HG02885 (cell line): Measurements from ENCODE around the gene TMED10.
A peak's percentile ranks its signal among the peaks of the same experiment; 100 is the strongest.

Source experiments
- ATAC-seq: cut with Tn5 transposase; IDR thresholded peaks from one replicate; pipeline ENCODE4 v1.9.1; 2021; ENCODE audit warnings: mild to moderate bottlenecking; ENCODE audit not compliant: unreplicated experiment, poor library complexity

TMED10 gene

DNA sequence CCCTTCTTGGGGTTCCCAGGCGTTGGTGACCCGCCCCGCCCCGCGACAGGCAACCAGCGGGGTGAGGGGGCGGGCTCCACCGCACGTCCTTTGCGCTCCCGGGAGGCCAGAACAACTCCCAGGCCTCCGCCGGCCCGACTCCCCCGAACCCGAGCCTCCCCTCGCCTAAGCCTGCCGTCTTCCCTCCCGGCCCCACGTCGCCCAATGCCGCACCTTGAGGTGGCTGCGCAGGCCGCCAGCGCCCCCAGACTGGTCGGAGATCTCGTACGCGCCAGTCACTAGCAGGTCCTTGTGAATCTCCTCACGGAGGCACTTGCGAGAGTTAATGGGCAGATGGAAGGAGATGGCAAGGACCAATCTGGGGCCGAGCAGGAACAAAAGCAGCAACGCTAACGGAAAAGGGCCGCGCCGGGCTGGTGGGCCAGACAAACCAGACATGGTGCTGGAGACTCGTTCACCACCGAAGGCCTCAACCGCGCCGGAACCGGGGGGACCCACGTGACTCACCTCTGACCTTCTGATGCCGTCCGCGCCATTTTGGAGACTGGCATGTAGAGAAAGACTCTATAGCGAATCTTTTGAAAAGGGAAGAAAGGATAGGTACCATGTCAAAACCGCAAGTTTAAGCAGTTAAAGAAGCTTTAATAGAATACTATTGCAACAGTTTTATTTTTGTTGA, at the start of gene TMED10:
TSS of gene TMED10 (minus strand) at position 471 of the 679 bp plus-strand sequence. CDS start at position 438, 33 bp downstream.
- ATAC-seq, result peak; percentile 77

DNA sequence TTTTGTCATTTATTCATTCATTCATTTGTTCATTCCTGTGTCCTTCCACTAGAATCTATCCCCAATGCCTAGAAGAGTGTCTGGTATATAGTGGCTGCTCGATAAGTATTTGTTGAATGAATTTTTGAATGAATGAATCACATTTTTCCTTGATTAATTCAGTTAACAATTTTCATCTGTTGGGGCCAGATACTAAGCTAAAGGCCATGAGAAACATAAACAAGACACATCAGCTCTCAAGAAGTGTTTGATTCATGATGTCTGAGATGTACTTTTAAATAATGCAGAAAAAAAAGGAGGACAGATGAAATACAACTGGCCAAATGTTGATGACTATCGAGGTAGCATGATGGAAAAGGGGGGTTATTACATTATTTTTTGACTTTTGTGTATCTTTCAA, 48.1 kb upstream of the TMED10 start:
- ATAC-seq, result no peak

DNA sequence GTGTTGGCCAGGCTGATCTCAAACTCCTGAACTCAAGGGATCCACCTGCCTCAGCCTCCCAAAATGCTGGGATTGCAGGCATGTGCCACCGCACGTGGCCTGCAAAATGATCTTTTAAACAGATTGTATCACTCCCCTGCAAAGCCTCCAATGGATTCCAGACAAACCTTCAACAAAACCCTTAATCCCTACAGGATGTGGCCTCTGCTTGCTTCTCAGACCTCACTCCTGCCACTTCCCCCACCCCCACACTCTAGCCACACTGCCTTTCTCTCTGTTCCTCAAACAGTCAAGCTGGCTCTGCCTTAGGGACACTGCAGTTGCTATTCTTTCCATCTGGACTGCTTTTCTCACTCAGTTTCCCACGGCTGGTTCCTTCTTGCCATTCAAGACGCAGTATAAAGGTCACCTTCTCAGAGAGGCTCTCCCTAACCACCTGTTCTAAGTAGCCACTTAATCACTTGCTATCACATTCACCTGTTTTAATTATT, 47.3 kb upstream of the TMED10 start:
- ATAC-seq, result peak; percentile 60

DNA sequence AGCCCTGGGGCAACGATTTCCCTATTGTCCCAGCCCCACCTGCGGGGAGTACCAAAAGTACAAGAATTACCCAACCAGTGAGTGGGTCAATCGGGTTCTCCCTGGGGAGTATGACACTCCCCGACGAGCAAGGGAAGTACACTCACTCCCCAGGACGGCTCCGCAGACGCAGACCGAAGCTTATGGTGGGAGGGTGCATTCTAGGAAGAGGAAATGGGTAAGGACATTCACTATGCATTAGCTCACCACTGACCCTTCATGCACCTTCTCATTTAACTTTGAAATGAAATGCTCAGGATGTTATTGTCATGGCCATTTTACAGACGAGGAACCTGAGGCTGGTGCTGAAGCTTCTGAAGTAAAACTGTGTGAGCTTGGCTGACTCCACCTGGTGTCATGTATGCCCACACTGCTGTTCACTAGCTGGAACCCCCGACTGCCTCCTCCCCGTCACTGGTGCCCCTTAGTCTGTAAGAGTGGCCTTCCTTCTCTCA, 45.8 kb upstream of the TMED10 start:
- ATAC-seq, result no peak

DNA sequence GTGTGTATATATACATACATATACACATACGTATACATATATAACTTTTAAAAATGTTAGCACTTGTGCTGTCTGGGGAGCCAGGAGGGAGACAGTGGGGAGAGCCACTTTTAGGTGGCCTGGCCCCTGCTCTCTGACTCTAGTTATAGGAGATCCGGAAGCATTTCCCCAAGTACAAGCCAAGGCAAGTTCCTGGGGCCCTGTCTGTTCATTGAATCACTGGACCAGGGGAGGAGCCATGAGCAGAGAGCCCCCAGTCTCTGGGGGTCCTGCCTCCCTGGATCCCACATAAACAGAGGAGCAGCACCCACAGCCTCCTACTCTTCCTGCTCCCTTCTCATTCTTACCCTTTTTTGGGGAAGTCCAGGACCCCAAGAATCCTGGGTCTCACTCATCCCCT, 45.4 kb upstream of the TMED10 start:
- ATAC-seq, result no peak

DNA sequence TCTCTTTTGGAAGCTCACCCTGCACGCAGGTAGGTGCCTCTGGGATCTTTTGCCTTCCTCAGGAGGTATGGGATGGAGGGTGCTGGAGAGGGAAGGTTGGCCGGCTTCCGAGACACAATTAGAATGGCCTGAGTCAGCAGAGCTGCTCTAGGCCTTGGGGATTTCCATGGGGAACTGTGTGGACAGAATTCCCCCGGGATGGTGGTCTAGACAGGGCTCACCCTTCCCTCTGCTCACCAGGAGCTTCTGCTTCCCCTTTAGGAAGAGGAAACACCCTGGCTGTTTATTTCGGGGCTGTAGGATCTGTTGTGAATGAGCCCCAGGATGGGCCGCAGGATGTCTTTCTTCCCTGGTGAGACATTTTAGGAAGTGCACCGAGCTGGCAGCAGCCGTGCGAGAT, 43.7 kb upstream of the TMED10 start:
- no peak for ATAC-seq

DNA sequence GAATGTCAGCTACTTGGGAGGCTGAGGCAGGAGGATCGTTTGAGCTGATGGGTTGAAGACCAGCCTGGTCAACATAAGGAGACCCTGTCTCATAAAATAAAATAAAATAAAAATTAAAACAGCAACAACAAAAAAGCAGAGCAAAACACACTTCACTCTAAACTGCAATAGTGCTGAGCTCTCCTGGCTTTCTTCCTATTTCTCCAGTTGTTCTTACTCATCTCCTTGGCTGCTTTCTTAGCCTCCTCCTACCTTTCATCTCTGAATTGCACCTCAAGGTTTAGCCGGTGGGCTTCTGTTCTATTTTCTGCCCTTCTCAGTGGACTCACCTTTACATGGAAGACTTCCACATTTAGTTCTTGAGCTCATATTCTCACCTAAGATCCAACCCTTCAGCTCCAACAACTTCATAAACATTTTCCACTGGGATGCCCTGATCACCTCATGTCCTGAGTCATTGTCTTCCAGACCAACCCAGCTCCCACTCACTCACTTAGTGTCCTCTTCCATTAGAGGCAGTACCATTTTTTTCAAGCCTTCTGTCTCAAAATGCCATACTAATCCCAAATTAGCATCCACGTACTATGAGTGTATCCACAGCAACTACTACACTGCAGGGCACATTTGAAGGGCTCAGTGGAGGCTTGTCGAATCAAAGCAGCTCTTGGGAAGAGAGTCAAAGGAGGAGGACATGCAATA, 41.2 kb upstream of the TMED10 start:
- ATAC-seq, result no peak

DNA sequence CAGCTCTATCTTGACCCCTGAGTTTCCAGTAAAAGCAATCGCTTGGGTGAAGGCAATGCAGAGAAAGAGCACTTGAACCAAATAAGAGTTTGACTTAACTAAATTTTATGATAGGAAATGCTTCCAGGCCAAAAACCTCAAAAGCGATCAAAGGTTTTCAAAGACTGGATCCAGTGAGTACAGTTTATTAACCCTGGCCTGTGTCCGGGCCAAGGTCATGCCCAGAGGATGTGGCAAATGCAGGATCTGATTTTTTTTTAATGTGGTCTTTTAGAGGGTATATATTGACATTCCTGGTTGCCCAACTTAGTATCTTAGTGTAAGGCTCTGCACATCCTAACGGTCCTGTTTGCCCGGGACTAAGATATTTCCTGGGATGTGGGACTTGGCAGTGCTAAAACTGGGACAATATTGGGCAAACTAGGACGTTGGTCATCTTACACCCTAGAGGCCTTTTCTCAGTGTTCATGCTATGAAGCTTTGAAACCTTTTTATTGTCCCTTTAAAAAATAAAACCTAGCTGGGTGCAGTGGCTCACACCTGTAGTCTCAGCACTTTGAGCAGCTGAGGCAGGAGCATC, 40.1 kb upstream of the TMED10 start:
- ATAC-seq, result no peak

DNA sequence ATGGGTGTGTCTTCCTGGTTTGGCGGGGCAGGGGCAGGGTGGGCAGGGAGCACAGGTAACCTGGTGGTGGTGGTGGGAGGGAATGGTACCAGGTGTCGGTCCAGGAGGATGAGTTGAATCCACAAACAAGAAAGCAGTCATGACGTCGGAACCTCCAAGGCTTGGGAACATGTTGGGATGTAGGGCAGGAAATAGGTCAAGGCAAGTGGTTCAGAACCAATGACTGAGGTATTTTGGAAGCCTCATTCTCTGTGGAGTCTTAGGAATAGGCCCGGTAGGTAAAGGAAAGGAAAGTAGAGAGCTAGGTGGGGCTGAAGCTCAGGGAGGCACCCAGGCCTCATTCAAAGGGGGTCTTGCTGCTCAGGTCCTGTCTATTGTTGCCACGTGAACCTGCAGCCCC, 39.1 kb upstream of the TMED10 start:
- ATAC-seq, result no peak

DNA sequence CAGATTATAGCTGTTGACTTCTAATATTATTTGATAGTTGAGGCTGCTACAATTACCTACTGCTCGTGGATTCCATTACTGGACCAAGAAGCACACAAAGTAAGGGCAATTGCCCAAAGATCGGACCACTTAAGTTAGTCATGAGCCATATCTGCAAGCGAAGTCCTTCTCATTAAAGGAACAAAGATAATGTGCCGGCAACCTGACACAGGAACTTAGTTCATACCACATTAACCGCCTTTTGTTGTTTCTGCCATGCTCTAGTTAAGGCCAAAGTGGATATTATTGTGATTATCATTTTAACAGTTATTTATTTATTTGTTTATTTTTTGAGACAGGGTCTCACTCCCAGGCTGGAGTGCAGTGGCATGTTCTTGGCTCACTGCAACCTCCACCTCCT, 38.1 kb upstream of the TMED10 start:
- ATAC-seq, result no peak

DNA sequence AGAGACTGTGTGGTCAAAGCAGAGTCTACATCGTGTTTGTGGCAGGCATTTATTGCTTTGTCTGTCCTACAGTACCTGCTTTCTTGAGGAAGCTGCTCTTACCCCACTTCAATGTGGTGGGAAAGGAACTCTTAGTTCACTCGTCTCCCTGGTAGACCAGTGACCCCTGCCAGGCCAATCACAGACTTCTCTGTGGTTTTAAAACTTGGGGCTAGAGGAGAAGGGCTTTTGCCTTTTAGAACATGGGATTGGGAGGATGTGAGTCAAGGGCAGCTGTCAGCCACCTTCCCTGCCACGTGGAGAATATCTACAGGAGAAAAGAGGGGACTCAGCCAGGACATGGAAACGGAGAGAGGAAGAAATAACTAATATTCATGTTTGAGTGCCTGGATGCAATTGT, 36.8 kb upstream of the TMED10 start:
- no peak for ATAC-seq

DNA sequence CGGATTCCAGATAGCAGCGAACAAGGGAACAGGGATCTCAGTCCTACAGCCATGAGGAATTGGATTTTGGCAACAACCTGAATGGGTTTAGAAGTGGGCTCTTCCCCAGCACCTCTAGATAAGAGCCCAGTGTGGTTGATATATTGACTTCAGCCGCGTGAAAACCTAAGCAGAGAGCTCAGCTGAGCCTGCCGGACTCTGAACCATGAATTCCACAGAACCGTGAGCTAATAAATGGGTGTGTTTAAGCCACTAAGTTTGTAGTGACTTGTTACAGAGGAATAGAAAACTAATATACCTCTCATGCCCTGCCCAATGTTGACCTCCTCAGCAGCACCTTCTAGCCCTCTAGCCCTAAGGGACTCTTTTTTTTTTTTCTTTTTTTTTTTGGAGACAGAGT, 32.4 kb upstream of the TMED10 start:
- no peak for ATAC-seq

DNA sequence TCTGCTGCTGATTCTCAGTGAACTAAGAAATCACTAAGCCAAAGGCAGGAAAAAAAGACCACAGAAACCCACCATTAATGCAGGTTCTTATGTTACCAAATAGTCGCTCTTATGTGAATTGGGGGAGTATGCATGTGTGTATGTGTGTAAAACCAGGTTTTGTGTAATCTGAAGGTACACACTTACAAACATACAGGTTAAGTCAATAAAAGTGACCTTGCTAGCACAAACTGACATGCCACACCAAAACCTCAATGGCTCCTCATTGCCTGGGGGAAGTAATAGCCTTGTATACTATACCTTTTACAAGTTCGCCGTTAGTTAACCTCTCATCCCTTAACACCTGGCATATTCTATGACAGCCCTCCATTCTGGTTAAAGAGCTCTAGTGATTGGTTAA, 29.8 kb upstream of the TMED10 start:
- ATAC-seq, result no peak

DNA sequence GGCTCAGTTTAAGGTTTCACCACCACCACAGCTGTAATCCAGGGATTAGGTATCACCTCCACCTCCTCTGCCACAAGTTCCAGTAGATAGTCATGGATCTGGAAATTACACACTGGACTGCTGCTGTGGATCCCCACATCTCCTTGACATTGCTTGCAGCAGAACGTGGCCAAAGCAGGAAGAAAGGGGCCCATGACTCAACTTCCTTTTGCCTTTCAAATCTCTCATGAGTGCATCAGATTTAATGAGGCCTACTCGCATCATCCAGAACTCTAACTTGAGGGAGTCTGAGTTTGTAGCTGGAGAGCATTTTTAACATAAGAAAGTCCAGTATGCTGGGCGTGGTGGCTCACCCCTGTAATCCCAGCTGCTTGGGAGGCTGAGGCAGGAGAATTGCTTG, 29.2 kb upstream of the TMED10 start:
- ATAC-seq, result no peak

DNA sequence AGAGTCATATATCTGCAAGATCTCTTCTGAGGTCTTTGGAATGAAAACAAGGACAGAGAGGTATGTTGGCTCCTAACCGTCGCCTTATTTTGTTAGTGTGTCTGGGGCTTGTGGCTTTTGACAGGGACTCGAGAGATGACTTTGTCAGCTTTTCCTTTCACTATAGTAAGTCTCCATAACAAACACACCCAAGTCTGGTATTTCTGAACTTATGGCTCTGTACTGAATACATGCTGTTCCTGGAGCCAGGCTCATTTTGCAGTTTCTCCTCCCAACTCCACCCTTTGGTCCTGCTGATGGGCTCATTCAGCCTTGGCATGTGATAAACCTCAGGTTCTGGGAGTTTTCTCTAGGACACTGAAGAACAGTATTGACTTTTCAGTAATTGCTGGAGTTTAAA, 27.7 kb upstream of the TMED10 start:
- ATAC-seq, result no peak

DNA sequence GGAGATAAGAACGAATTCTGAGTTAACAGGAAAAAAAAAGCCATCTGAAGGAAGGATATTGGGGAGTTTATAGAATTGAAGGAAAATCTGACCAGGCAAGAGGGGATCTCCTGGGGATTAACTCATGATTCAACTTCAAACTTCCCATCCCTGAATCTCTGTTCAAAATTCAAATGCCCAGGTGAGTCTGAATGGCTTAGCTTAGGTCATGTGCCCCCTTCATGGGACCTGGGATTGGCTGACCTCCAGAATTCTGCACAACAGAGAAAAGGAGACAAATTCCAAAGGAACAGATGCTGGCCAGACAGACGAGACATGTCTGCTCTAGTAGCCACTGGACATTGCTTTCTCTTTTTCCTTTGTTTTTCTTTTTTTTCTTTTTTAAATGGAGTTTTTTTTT, 26.2 kb upstream of the TMED10 start:
- ATAC-seq, result no peak

DNA sequence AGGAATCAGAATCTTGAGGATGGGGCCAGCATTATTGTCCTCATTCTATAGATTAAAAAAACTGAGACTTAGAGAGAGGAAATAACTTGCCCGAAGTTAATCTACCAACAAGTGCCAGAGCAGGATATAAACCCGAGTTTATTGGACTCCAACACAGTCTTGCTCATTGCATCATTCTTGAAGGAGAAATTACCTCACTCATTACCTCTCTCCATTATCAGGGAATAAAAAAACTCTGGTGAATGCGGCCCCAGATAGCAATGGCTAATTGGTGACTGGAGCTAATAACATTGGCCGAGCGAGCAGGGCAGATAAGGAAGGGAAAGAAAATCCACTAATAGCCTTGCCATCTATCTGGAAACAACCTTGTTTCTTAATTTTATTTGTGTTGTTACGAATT, 24.7 kb upstream of the TMED10 start:
- no peak for ATAC-seq

DNA sequence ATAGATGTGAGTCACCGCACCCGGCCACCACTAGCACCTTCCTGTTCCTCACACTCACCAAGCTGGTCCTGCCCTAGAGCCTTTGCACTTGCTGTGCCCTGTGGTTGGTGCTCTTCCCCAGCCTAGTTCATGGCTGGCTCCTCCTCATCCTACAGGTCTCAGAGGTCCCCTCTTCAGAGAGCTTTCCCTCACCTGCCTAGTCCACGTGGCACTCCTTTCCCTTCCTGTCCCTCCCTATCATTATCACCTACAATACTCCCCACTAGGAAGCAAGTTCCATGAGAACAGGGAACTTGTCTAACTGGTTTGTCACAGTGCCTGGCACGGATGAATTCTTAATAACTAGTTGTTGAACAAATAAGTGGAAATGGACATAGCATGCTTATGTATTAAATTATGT, 24.0 kb upstream of the TMED10 start:
- ATAC-seq, result no peak

DNA sequence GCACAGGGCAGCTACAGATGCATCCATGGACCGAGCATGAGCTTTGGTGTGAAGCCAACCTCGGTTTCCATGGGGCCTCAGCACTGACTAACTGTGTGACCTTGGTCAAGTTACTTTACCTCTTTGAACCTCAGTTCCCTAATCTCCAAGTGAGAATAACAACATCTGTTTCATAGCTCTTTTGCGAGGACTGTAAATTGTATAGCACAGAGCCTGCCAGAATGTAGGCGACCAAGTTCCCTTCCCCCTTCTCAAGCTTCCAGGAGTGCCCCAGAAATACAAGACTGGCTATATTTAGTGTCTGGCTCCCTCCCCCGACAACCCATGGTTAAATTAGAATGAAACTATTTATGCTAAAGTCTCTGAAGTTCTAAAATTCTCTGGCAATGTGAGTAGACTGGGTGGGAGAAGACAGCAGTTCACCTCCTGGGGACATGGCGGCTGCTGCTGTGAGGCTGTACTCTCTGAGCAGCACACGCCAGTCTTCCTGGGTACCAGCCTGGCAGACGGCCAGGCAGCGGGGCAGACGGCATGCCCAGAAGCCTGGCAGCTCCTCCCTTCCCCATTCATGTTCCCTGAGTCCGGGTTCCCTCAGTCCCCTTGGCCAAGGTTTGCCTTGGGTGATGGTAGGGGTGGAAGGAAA, 22.0 kb upstream of the TMED10 start:
- no peak for ATAC-seq

DNA sequence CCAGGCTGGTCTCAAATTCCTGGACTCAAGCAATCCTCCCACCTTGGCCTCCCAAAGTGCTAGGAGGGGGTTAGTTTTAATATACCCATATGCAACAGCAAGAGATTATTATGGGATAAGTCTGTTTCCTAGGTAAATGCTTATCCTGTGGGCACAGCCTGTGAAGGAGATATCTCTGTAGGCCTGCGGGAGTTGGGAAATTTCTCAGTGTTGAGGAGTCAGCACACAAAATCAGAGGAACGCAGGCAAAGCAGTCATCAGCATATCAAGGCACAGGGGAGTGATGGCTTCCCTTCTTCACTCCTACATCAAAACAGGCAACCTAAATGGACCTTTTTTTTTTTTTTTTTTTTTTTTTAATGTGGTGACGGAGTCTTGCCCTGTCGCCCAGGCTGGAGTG, 20.9 kb upstream of the TMED10 start:
- no peak for ATAC-seq

DNA sequence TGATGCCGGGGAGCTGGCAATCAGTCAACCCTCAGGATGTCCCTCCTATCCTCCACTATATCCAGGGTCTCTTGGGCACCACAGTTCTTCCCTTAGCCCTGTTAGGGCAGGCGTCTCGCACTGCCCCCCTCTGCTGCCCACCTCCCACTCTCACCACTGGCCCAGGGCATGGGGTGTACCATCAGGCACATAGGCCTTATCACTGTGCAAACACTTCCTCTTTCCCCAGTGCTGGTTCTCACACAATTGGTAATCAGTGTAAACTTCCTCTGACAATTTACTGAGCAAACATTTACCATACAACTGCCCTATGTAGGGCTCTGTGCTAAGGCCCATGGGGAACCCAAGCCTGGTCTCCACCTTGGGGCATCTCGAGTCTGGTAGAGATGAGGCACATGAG, 20.1 kb upstream of the TMED10 start:
- no peak for ATAC-seq
